GM12878 (cell line): ENCODE data around the gene PELO. TPM values are rescaled to one million over a fixed set of nuclear protein-coding genes. Genes with fewer than 3 reads are reported as not detected.

Source experiments
- ATF3 ChIP-seq: IDR thresholded peaks from 2 replicates; pipeline ENCODE4 v1.6.1; 2011; ENCODE audit warnings: low read depth, mild to moderate bottlenecking, low read length, moderate library complexity, borderline replicate concordance; ENCODE audit errors: extremely low read depth
- E2F4 ChIP-seq: IDR thresholded peaks from 2 replicates; pipeline ENCODE4 v1.6.1; 2012; ENCODE audit warnings: low read depth, low read length, improper control_type of control experiment
- MXI1 ChIP-seq: fragments of 150-350 bp; IDR thresholded peaks from 2 replicates; pipeline ENCODE4 v1.6.1; 2011; ENCODE audit warnings: low read depth, mild to moderate bottlenecking, inconsistent platforms, low read length, improper control_type of control experiment
- MYC ChIP-seq: IDR thresholded peaks from 2 replicates; pipeline ENCODE4 v1.6.1; 2011; ENCODE audit warnings: mild to moderate bottlenecking, low read length, moderate library complexity, inconsistent platforms; ENCODE audit not compliant: insufficient read depth, insufficient replicate concordance, insufficient read length, severe bottlenecking
- PBX3 ChIP-seq: IDR thresholded peaks from 2 replicates; pipeline ENCODE4 v1.6.1; 2011; ENCODE audit warnings: mild to moderate bottlenecking, low read depth, low read length, moderate library complexity; ENCODE audit not compliant: insufficient replicate concordance
- RUNX3 ChIP-seq: IDR thresholded peaks from 2 replicates; pipeline ENCODE4 v1.6.1; 2012; ENCODE audit warnings: low read length, inconsistent platforms
- SPI1 ChIP-seq: IDR thresholded peaks from 2 replicates; pipeline ENCODE4 v1.6.1; 2011; ENCODE audit warnings: low read depth, mild to moderate bottlenecking, low read length, moderate library complexity, borderline replicate concordance; ENCODE audit not compliant: insufficient read depth
- SUPT20H ChIP-seq: IDR thresholded peaks from 2 replicates; pipeline ENCODE4 v1.6.1; 2011; ENCODE audit warnings: low read depth, mild to moderate bottlenecking, low read length, moderate library complexity, borderline replicate concordance; ENCODE audit not compliant: control insufficient read depth
- polyA plus RNA-seq, 11 experiments: library from polyadenylated mRNA; depleted of rRNA in 4 of 11; unstranded in 6 of 11; stranded (reverse) in 5 of 11; fragments of >200 nt; fragmentation: Nextera tagmentation in 4 of 11; fragmentation: Illumina TruSeq in 1 of 11; extraction: Ambion mirVana in 4 of 11; extraction: Trizol in 1 of 11; gene quantifications; 1 replicate in 1 of 11; 2 replicates in 10 of 11; pipeline versions ENCODE4 v1.2.1 to v1.2.3, GENCODE V29; 2011 to 2016; ENCODE audit warnings: inconsistent platforms in 2 of 11, missing spikeins in 2 of 11, low read depth in 1 of 11
- total RNA-seq, 4 experiments: library from RNA; depleted of rRNA in 3 of 4; stranded (reverse); fragments of >200 nt in 3 of 4; fragmentation: Illumina TruSeq in 1 of 4; extraction: Trizol in 1 of 4; gene quantifications; 2 replicates each; pipeline versions ENCODE4 v1.2.1 to v1.2.3, GENCODE V29; 2013 to 2021

The PELO gene
- total and polyA plus RNA-seq, 10 of the 15 experiments (the other 5 are each of a cell fraction or from before 2014, with no cell fraction given) = 5.6 to 11.9 (median 8.7) TPM

DNA sequence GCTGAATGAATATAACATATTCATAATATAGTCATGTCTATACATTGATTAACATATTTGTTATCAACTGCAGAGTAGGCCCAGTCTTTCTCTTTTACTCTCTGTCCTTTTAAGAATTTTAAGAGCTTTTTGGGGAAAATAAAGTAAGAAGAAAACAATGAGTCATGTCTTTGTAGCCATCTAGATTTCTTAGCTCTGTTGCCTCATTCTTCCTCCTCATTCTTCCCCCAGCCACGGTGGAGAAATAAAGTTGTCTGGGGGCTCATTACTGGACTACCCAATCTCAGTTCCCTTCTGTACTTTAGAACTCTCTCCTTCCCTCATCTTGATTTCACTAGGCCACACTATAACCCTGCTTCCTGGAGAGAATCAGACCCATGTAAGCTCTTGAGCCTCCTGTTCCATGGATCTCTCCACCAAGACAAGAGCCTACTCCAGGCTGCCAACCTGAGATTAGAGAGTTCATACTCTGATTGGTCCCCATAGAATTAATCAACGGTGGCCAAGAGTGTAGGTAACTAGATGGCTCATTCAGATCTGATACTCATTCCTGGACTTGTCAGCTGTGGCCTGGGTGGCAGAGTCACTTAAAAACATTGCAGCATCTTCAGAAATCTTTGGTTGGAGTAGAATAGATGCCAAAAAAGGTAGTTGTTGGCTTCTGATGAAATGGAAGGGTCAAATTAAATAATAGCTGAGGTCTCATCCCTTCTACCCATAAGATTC, 44.2 kb downstream of the PELO start (continued):
- TF ChIP-seq PBX3 (no peak), RUNX3 (no peak), MXI1 (no peak), MYC (no peak), SUPT20H (no peak), E2F4 (no peak), SPI1 (no peak), ATF3 (no peak)
